HL-60/S4 treated with retinoic acid at 250 ng/mL for 4 days and 3 days (cell line): Measurements from ENCODE around the gene GDPD4.

Source experiments
- in situ Hi-C: fragments of 300-500 bp; cut with MboI; formaldehyde crosslinking; loops from 2 replicates; pipeline ENCODE4 v1.7.0; 2022; ENCODE audit warnings: low sequenced_read_pairs

The GDPD4 gene

DNA sequence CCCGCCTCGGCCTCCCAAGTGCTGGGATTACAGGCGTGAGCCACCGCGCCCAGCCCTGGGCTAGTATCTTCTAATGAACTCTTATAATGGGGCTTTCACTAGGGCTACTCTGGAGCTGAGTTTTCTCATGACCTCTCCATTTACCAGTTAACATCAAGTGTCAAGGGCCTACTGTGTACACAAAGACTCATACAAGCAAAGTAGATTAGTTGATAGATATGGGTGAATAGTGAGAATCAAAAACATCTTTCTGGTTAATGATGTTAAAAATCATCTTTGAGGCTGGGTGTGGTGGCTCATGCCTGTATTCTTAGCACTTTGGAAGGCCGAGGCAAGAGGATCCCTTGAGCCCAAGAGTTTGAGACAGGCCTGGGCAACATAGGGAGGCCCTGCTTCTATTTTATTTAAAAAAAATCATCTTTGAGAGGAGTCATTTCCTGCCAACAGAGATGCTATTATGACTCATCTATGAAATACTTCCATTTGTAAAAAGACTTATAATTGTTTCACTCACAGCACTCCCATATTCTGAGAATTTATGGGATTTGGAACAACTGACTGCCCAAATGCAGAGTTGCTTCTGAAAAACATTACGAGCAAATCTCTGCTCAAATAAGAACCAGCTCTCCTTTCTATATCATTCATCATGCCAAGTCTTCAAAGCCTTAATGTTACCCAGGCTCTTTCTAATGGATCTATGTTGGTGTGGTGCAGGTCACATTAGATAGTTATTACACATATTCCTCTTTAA, 57.0 kb downstream of the GDPD4 start:
- in situ Hi-C loops: no loop called here

DNA sequence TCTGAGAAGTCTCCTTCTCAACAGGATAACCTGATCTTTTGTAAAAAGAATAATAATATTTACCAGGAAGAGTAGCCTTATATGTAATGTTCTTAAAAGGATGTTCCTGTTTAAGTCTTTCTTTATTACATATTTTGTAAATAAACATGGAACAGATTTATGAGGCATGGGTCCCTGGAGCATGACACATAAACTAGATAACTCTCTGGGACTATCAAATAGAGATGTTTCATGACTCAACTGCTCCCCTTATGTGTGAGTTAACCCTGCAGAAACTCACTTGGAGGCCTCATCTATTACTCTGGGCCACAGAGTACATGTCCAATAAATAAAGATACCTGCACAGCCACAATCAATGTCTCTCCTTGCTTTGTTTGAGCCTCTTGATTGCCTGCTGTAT, 64.6 kb downstream of the GDPD4 start:
- in situ Hi-C loops: no loop called here

DNA sequence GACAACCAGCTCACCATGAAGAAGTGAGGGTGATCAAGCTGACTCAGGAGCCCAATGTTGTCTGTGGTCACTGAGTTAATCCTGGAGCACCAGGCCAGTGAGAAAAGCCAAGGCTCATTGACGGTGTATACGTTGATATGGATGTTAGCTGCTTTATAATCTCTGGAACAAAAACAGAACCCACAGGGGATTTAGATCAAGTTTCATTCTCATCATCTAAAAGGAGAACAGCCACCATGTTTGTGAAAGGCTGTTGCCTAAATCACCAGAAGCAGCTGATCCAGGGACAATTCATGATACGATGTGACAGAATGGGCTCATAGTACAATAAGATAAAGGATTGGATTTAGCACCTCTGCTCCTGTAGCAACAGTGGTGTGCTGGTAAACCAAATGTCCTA, 68.5 kb downstream of the GDPD4 start:
- in situ Hi-C loops: no loop called here

DNA sequence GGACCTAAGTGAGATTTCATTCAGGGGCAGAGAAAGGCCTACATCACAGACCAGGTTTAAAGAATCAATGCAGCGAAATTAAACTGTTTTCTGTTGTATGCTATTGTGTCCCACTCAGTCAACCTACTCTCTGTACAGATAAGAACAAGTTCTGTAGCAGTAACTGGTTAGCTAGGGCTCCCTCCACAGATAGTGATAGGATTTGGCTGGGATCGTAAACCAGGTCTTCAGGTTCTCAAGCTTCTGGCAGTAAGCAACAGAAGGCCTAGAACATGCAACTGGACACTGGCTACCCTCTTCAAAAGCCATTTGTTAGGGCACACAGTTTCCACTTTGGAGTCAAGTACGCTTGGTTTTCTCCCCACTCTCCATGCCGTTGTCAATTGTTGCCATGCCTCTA, 69.2 kb downstream of the GDPD4 start:
- in situ Hi-C loops: no loop called here

DNA sequence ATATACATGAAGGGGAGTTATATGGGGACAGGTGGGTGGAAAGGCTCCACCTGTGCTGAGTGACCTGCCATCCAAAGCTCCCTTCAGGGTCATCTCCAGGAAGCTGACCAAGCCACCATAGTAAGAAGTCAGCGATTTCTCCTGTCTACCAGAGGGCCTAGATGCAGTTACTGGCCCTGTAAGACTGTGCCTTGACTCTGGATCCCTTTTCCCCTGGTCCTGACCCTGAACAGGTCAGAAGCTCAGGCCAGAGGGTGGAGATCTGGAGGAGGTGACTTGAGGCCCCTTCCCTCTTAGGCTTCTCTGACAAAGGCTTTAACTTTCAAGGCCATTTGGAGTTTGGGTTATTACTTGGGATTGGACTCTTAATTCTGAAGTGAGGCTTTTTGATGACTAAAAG, 69.7 kb downstream of the GDPD4 start:
- in situ Hi-C loops: no loop called here

DNA sequence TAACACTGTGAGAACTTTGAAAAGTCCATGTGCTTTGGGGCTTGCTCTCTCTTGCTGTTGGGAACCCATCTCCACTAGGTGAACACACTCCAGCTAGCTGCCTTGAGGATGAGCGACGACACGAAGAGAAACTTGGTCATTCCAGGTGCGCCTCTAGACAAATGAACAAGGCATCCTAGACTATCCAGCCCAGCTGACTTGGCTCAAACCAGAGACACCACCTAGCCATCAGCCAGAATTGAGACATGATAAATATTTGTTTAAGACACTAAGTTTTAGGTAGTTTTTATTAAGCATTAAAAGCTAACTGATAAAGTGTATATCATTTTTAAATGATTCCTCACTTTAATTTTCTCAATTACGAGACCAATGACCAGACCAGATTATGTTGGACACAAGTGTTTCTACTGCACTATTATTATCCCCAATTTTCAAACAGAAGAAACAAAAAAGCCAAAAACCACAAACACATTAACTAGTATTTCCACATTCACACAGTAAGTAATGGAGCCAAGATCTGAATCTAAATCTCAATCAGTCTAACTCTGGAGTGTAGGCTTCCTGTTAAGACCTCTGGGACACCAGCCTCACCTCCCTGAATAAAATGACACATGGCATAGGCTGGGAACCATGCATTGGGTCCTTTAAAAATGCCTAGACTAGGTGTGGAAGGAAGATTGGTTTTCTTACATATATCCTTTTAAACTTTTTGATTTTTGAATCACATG, 70.4 kb downstream of the GDPD4 start:
- in situ Hi-C loops: no loop called here

DNA sequence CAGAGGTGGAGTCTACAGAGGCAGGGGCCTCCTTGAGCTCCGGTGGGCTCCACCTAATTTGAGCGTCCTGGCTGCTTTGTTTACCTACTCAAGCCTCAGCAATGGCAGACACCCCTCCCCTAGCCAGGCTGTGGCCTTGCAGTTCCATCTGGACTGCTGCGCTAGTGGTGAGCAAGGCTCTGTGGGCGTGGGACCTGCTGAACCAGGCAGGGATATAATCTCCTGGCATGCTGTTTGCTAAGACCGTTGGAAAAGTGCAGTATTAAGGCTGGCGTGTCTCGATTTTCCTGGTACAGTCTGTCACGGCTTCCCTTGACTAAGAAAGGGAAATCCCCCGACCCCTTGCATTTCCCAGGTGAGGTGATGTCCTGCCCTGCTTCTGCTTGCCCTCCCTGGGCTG, 77.7 kb downstream of the GDPD4 start:
- in situ Hi-C loops: no loop called here

DNA sequence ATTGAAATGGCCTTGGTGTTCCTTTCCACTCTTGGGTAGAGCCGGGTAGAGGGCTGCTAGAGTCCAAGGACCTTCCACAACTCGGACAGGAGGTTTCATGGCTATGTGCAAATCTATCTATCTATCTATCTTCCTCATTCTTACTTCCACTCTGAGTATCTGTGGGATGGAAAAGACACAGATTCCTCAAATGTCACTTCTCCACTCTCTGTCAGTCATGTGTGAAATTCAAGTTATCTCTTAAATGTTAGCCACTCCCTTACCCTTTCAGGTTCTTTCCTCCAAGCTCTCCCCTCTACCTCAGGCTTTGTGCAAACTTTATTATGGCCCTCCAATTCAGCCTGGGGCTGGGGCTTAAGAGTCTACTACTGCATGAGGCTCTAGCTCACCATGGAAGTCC, 84.3 kb downstream of the GDPD4 start:
- in situ Hi-C loops: no loop called here

DNA sequence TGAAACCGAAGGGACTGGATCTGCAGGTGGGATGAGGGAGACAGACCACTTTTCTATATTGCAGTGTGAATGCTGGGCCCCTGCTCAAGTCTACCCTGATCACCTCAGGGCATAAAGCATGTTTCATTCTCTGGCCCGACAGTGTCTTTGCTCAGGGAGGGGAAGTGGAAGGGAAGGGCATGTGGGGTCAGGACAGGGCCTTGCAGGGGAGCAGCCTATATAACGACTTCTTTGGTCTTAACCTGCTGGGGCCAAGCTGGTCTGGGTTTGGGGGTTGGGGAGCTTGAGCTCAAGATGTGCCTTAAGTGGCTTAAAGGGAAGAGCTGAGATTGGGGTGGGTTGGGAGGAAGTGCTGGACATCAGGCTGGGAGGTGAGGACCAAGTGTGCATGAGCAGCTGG, 86.4 kb downstream of the GDPD4 start:
- in situ Hi-C loops: no loop called here

DNA sequence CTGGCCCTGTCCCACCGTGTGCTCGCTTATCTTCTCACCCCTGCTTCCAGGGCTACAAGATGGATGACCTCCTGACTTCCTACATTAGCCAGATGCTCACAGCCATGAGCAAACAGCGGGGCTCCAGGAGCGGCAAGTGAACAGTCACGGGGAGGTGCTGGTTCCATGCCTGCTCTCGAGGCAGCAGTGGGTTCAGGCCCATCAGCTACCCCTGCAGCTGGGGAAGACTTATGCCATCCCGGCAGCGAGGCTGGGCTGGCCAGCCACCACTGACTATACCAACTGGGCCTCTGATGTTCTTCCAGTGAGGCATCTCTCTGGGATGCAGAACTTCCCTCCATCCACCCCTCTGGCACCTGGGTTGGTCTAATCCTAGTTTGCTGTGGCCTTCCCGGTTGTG, 86.9 kb downstream of the GDPD4 start:
- in situ Hi-C loops: no loop called here

DNA sequence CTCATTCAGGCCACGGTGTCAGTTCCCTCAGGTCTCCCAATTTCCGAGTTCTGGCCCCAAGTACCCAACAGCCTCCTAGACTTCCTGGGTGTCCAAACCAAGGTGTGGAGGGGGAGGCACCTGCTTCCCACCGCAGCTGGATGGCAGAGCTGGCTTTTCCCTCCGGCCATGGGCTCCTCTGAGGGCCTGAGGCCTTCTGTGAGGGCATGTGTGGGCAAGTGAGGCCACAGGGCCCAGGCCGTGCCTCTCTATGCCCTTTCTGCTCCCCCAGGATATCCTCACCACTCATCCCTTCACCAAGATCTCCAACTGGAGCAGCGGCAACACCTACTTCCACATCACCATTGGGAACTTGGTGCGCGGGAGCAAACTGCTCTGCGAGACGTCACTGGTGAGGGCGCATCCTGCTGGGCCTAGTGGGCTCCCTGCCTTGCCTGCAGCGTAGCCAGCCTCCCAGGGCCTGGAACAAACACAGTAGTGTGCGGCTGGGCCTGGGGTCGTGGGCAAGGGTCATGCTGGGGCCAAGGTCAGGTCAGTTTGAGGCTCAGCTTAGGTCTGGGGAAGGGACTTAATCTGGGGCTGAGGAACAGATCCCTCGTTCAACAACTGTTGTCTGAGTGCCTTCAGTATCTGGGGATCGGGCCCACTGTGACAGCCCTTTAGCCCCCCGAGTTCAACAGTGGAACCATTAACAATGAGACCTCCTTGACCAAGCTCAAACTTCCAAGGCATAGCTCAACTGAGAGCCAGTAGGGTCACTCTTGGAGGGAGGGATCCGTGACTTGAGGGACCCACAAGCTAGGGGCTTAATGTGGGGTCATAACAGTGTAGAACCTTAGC, 87.7 kb downstream of the GDPD4 start:
- in situ Hi-C loops: no loop called here

DNA sequence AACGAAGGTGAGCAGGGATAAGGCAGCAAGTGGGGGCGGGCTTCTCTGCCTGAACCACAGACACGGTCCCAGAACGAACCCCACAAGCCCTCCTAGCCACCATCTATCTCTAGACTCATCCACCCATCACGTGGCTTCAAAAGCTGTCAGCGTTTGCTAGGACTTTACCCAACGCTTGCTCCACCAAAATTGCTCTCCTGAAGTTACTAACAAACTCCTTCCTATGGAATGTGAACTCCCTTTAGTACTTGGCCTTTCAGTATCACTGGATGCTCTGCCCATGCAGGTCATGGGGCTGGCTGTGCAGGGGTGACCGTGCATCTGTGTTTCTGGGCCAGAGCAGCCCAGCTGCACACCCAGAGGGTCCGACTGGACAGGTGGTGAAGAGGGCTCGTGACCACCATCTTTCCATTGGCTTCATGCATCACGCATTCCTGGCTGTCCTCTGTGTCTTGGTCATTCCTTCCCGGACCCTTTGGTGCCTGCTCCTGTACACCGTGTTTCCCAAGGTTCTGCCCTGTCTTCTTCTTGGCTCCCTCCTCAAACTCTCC, 88.4 kb downstream of the GDPD4 start:
- in situ Hi-C loops: no loop called here

DNA sequence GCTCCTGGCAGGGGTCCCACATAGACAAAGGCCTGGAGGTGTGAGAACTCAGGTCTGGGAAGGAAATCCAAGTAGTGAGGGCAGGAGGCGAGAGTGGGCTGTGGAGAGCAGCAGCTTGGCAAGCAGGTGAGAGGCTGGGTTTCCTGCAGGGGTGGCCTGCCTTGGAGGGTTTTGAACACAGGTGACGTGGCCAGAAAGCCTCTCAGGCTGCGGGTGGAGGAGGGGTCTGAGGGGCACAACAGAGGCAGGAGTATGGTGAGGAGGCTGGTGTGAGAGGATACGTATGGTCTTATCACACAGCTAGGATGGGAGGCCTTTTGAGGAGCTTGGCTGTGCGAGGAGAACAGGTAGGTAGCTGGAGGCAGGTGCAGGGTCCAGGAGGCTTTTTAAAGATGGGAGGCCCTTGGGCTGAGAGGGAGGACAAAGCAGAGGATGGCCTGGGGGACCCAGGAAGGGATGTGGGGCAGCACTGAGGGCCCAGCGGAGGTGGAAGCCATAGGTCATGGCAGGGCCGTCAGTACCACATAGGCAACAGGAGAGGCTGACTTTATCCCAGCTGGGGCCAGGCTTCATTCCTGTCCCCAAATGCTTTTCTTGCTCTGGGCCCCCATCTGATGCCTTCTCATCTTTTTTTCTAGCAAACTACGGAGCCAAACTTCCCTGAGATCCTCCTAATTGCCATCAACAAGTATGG, 89.0 kb downstream of the GDPD4 start:
- in situ Hi-C loops: no loop called here

DNA sequence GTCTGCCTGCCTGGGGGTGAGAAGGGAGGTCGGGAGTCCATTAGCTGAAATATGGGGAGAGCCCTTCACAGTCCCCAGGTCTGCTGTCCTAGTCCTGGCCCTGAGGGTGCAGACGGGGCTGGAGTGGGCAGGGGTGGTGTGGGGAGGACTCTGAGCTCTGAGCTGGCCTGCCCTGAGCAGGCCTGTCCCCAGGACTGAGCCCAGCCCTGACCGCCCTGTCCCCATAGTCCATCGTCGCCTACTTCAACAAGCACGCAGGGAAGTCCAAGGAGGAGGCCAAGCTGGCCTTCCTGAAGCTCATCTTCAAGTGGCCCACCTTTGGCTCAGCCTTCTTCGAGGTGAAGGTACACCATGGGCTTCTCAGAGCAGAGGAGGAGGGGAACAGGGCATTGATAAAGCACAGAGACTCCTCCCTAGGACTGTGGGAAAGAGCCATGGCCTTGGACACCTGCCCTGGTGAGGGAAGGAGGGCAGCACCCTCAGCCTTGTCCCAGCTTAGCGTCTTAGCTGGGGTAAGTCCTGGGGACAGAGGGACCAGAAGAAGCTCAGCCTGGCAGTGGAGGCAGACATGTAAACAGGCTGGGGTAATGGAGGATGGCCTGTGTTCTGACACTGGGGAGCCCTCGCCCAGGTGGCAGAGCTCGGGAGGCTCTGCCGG, 89.8 kb downstream of the GDPD4 start:
- in situ Hi-C loops: no loop called here

DNA sequence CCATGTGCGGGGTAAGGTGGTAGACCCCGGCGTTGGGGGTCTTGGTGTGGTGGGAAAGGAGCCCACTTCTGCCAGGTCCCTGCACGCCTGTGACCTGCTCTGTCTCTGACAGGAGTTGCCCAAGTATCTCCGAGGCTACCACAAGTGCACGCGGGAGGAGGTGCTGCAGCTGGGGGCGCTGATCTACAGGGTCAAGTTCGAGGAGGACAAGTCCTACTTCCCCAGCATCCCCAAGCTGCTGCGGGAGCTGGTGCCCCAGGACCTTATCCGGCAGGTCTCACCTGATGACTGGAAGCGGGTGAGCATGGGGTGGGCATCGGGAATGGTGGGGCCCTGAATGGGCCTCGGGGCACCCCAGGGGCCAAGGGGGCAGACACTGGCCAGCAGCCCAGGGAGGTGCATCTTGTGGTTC, 90.4 kb downstream of the GDPD4 start:
- in situ Hi-C loops: no loop called here

DNA sequence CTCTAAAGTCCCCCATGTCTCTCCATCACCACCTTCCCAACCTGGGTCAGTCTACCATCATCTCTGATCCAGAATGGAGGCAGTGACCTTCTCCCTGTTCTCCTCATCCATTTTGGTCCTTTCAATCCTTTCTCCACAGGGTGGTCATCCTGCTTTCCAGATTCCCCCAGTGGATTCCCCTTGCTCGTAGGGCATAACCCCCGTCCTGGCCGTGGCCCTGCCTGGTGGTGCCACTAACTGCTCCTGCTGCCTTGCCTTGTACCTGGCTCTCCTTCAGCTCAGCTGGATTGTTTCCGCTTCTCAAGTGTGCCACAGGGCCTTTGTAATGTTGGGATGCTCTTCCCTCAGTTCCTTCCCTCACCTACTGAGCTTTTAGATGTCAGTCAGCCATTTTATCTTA, 91.8 kb downstream of the GDPD4 start:
- in situ Hi-C loops: no loop called here

DNA sequence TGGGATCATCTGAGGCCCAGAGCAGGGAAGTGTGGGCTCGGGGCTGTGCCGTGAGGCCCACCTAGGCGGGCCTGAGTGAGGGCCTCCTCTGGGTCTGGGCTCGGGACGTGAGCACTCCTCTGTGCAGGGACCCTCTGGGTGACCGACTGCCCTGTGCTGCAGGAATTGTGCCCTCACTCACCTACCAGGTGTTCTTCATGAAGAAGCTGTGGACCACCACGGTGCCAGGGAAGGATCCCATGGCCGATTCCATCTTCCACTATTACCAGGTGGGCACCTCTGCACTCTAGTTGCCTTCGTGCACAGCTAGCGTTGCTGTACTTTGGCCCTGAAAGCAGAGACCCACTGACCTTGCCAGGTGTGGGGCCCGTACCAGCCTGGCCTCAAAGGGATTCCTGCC, 93.0 kb downstream of the GDPD4 start:
- in situ Hi-C loops: no loop called here

DNA sequence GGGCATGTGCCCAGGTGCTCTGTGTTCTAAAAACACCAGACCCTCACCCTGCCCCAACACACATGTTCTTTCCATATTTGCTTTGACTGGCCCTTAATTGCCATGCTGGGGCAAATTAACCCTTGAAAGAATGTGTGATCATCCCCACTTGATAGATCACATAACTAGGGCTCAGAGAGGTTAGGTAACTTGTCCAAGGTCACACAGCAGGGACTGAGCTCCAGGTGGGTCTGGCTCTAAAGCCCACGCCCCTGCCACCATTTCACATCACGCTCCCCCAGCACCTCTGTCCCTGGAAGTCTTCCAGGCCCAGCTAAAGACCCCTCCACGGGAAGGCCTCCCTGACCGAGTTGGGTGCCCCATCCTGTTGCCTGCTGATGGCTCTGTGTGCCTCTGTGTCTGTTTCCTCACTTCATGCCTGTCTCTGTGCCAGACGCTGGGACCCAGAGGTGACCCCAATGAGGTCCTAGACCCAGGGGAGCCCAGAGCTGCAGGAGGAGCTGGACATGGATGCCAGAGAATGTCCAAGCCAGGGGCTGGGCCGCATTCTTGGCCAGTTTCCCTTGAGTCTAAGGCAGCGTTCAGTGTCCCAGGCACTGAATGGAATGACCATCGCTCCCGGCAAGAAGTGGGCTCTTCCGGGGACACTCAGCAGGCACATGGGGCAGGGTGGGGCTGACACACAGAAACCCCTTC, 93.7 kb downstream of the GDPD4 start:
- in situ Hi-C loops: no loop called here

DNA sequence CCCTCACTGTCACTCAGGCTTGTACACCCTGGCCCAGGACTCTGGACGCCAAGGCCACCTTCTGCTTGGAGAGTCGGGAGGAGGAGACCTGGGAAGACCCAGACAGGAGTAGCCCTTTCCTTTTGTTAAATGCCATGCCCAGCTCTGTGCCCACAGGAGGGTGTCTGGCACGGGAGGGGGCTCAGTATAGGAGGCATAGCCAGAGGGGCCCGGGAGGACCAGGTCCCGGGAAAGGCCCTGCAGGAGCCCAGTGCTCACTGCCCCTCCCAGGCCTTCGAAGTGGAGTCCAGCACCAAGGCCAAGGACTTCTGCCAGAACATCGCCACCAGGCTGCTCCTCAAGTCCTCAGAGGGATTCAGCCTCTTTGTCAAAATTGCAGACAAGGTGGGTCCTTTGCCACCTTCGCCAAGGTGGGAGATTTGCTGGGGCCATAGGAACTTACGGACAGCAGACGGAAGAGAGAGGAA, 94.4 kb downstream of the GDPD4 start:
- in situ Hi-C loops: no loop called here
